GM18951 (cell line): ENCODE measurements around the gene CACNA1H.

Experiments
- POLR2A ChIP-seq: IDR thresholded peaks from 4 replicates; pipeline ENCODE4 v1.6.1; 2011; ENCODE audit warnings: mild to moderate bottlenecking; ENCODE audit not compliant: insufficient read length, insufficient read depth; ENCODE audit errors: extremely low read depth
- in situ Hi-C: fragments of 300-500 bp; cut with MboI; formaldehyde crosslinking; loops from one replicate; pipeline ENCODE4 v1.12.0; 2022; ENCODE audit warnings: low sequenced_read_pairs, mixed read lengths, inconsistent platforms; ENCODE audit not compliant: unreplicated experiment

Gene CACNA1H

GRCh38 chr16:1159973-1160772, 7.3 kb downstream of the CACNA1H start:
- in situ Hi-C loops = no loop called here
- no peak for TF ChIP-seq POLR2A

GRCh38 chr16:1160773-1161348, 8.0 kb downstream of the CACNA1H start:
- in situ Hi-C loops = no loop called here

GRCh38 chr16:1162701-1163566, 10.0 kb downstream of the CACNA1H start:
- TF ChIP-seq POLR2A = no peak
- in situ Hi-C loops = no loop called here

More at GRCh38 chr16:1160773-1161348, 8.0 kb downstream of the CACNA1H start:
- no peak for TF ChIP-seq POLR2A

DNA sequence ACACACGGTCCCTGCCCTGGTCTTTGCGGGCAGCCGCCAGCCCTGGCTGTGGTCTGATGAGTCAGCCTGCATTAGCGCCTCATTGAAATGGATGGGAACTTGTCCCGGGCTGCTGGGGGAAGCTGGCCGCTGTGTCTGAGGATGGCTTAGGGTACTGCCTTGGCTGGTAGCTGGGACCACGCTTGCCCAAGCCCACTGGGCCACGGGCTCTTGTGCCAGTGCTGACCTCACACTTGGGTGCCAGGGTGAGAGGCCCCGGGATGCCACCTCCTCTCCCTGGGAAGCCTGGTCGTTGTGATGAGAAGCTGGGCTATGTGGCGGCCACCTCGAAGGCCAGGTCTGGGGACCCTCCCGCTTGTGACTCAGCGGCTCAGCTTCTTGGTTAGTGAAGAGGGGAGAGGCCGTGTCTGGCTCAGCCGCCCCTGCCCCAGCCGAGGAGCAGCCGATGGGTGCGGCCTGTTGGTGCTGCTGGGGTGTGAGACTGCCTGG, 10.7 kb downstream of the CACNA1H start:
- no peak for TF ChIP-seq POLR2A
- in situ Hi-C loops = no loop called here

- TF ChIP-seq POLR2A = no peak
- in situ Hi-C loops = no loop called here
Measured at GRCh38 chr16:1164382-1164781, 11.5 kb downstream of the CACNA1H start.

GRCh38 chr16:1164975-1165374, 12.1 kb downstream of the CACNA1H start:
- in situ Hi-C loops = no loop called here

DNA sequence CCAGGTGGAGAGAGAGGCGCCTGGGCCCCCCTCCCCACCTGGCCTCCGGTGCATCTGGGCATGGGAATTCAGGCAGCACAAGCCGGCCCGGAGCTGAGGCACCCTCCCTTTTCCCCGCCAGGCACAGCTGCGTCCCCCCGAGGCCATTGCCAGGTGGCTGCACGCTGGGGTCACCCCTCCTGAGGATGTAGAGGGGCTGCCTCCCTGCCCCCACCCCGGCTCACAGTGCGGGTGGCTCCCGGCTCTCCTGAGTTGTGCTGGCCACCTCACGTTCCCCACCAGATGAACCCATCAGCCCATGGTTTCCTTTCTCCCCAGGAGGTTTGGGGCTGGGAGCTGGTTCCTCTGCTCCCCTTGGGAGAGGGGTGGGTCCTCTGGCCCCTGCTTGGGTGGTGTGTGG, 12.6 kb downstream of the CACNA1H start:
- in situ Hi-C loops = no loop called here
- no peak for TF ChIP-seq POLR2A

More at GRCh38 chr16:1164975-1165374, 12.1 kb downstream of the CACNA1H start:
- TF ChIP-seq POLR2A = no peak

GRCh38 chr16:1167276-1168107, 14.6 kb downstream of the CACNA1H start:
- TF ChIP-seq POLR2A = no peak
- in situ Hi-C loops = no loop called here

DNA sequence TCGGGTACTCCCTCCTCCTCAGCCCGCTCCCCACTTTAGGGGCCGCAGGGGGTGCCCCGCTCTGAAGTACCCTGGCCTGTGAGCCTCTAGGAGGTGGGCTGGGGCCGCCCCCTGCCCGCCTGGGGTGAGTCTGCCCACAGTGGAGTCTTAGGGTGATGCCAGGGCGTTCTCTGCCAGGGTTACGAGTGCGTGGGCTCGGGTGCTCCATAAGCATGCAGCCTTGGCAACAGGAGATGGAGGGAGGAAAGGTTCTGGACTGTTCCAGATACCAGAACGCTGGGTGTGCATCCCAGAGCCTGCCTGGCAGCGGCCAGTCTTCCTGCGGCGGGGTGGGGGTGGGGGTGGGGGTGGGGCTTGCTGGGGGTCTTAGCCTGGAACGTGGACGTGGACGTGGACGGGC, 15.9 kb downstream of the CACNA1H start:
- in situ Hi-C loops = no loop called here
- no peak for TF ChIP-seq POLR2A

DNA sequence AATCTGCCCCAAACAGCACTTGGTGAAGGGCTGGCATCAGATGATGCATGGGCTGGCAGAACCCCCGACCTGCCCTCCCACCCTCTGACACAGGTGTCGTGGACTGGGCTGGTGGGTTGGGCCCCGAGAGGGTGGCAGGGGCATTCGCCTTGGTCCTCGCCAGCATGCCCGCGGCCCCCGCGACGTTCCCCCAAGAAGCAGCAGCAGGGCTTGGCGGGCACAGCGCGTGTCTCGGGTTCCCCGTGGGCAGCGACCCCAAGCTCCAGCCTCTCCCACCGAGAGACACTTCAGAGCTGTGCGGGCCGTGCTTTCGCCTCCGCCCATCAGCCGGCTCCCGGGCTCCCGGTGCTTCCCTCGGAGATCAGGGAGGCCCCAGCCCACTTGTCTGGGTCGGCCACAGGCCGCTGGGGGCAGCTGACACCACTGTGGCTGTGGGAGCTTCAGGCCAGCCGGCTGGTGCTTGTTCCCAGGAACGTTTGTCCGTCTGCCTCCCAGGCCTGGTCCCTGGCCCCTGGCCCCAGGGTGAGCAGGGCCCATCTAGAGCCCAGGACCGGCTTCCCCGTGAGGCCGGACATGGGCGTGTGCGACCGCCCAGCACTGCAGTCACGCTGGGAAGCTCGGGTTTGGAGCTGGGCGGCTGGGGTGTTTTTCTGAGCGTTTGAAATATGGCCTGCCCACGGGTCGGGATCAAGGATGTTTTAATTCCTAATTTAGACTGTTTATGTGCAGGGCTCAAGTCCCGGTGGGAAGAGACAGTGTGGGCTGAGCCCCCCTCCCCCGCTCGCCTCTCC, 16.6 kb downstream of the CACNA1H start:
- in situ Hi-C loops = no loop called here
- TF ChIP-seq POLR2A = no peak

GRCh38 chr16:1170076-1170418, 17.1 kb downstream of the CACNA1H start:
- in situ Hi-C loops = no loop called here
- no peak for TF ChIP-seq POLR2A

DNA sequence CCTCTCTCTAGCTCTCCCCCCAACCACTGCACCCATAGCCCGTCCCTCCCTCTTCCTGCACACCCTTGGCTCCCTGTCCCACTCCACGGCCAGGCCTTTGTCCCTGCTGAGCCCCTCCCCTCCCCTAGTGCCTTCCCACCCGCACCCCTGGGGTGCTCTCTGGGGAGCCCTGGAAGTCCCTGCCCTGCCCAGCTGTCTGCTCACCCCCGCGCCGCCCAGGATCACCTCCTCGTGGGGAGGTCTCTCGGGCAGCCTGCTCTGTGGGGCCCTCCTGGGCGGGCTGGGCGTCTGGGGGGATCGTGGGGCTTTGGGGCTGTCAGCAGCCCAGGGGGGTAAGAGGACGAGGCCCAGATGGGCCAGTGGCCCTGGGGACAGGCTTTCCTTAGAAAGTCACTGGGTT, 18.1 kb downstream of the CACNA1H start:
- in situ Hi-C loops = no loop called here
- no peak for TF ChIP-seq POLR2A
